Measurements from ENCODE around the gene OSMR. TPM values are rescaled to one million over a fixed set of nuclear protein-coding genes. Genes with fewer than 3 reads are reported as not detected.

Gene OSMR
- total RNA-seq, 1 experiment from 2014 or later = 1.6 TPM

DNA sequence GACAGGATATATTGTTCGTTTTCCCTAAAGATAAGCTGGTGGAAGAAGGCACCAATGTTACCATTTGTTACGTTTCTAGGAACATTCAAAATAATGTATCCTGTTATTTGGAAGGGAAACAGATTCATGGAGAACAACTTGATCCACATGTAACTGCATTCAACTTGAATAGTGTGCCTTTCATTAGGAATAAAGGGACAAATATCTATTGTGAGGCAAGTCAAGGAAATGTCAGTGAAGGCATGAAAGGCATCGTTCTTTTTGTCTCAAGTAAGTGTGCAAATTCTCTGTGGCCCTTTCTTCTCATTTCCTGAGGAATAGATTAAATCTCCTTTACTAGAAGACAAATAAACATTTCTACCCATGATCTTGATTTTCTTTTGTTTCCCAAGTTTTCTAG is 38.0 kb downstream of the OSMR start:
- no peaks in the 10 kb centered on the region for H3K27me3 ChIP-seq (ENCODE audit: insufficient read depth, low read length)
- H3K18ac ChIP-seq (ENCODE audit: insufficient read length, low read depth, low read length) = no peak overlapping the region
- peaks cover 4 to 9% of the 10 kb centered on the region in 2 experiments; a peak in 2 of 4 replicates for H3K4me1 Mint-ChIP-seq
- no peak overlapping the region for H3T11ph ChIP-seq (ENCODE audit: low read length)
- H3K9me3 Mint-ChIP-seq = no peaks in the 10 kb centered on the region
- no peak overlapping the region for H2BK120ac ChIP-seq (ENCODE audit: low read depth, low read length, poor library complexity, severe bottlenecking)
- H2AFZ ChIP-seq (ENCODE audit: low read length) = no peak overlapping the region
- no peaks in the 10 kb centered on the region for H3K23me2 ChIP-seq (ENCODE audit: insufficient read length, low read depth, low read length, poor library complexity, severe bottlenecking)
- H2BK12ac ChIP-seq (ENCODE audit: insufficient read length, low read depth, low read length) = no peak overlapping the region
- peaks cover 0 to 2% (median 0%) of the 10 kb centered on the region in 3 experiments; a peak in 1 of 7 replicates for H3K36me3 Mint-ChIP-seq (ENCODE audit: insufficient read depth in 1 of 3, low read depth in 3 of 3)
- H4K5ac ChIP-seq (ENCODE audit: insufficient read length, low read depth, low read length) = no peak overlapping the region
- H3K27me3 Mint-ChIP-seq (ENCODE audit: low read depth) = no peaks in the 10 kb centered on the region
- no peak overlapping the region for H3K4me2 ChIP-seq (ENCODE audit: insufficient read depth, insufficient read length, low read length)
- H3K27ac ChIP-seq (ENCODE audit: insufficient read length, low read depth, low read length) = no peak overlapping the region
- no peak overlapping the region for H3K14ac ChIP-seq (ENCODE audit: insufficient read depth, low read length)
- no peaks in the 10 kb centered on the region for H4K20me1 ChIP-seq (ENCODE audit: control insufficient read depth, insufficient read depth, insufficient read length)
- H2BK15ac ChIP-seq (ENCODE audit: low read depth, low read length) = no peak overlapping the region
- H3K27ac Mint-ChIP-seq = no peak overlapping the region
- DNase-seq = no peak
- no peak overlapping the region for H2AK5ac ChIP-seq (ENCODE audit: insufficient read length, low read length)
- H4K91ac ChIP-seq (ENCODE audit: insufficient read length, low read depth, low read length) = no peak overlapping the region
- no peaks in the 10 kb centered on the region for H3K79me1 ChIP-seq (ENCODE audit: insufficient read depth, low read depth, low read length, poor library complexity, severe bottlenecking)
- no peak overlapping the region for H3K23ac ChIP-seq (ENCODE audit: insufficient read length, low read depth, low read length)
- no peak overlapping the region for H3K56ac ChIP-seq (ENCODE audit: insufficient read length, low read depth, low read length)
- H3K4ac ChIP-seq (ENCODE audit: low read depth, low read length) = no peak overlapping the region
- no peak overlapping the region for H3K9ac ChIP-seq (ENCODE audit: extremely low read depth, insufficient read length, low read length)
- no CpG with 5 or more reads among the region's 3 CpGs for WGBS (ENCODE audit: extremely low coverage, insufficient read length, low lambda C conversion rate)
- H2BK5ac ChIP-seq (ENCODE audit: insufficient read length, low read length) = no peak overlapping the region
- no peak overlapping the region for H2BK20ac ChIP-seq (ENCODE audit: low read depth, low read length, poor library complexity, severe bottlenecking)
- TF ChIP-seq, protein P1, sequence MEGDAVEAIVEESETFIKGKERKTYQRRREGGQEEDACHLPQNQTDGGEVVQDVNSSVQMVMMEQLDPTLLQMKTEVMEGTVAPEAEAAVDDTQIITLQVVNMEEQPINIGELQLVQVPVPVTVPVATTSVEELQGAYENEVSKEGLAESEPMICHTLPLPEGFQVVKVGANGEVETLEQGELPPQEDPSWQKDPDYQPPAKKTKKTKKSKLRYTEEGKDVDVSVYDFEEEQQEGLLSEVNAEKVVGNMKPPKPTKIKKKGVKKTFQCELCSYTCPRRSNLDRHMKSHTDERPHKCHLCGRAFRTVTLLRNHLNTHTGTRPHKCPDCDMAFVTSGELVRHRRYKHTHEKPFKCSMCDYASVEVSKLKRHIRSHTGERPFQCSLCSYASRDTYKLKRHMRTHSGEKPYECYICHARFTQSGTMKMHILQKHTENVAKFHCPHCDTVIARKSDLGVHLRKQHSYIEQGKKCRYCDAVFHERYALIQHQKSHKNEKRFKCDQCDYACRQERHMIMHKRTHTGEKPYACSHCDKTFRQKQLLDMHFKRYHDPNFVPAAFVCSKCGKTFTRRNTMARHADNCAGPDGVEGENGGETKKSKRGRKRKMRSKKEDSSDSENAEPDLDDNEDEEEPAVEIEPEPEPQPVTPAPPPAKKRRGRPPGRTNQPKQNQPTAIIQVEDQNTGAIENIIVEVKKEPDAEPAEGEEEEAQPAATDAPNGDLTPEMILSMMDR (conservative IDR thresholded peaks at IDR 0.05) = no peak
- no peaks in the 10 kb centered on the region for H3K4me1 ChIP-seq (ENCODE audit: insufficient read depth, low read length)
- no peaks in the 10 kb centered on the region for H3K9me3 ChIP-seq (ENCODE audit: control insufficient read depth, low read depth, low read length)
- no peak overlapping the region for H3K4me3 Mint-ChIP-seq
- no peaks in the 10 kb centered on the region for H3K79me2 ChIP-seq (ENCODE audit: insufficient read depth, low read length)
- H4K8ac ChIP-seq (replicated peaks; ENCODE audit: insufficient read length, low read depth, low read length) = no peak overlapping the region

Measured in H9 (cell line).